Measurements from ENCODE around the gene PRM1. TPM values are rescaled to one million over a fixed set of nuclear protein-coding genes. Genes with fewer than 3 reads are reported as not detected.

Gene PRM1
- total RNA-seq, 4 donors from 2014 or later = not detected

- no peaks in the 10 kb centered on the region for H3K36me3 ChIP-seq
- intact Hi-C loops (cut with DNase I) = no loop called here
- no peak for TF ChIP-seq CTCF (IDR thresholded peaks at IDR 0.05)
- TF ChIP-seq POLR2A (IDR thresholded peaks at IDR 0.05) = no peak
- H3K9me3 ChIP-seq = no peaks in the 10 kb centered on the region
- DNase-seq = no peak
- WGBS, 2 donors = 68 to 94% methylated on average over 6 of the region's 9 CpGs
- H3K27me3 ChIP-seq = no peaks in the 10 kb centered on the region
- no peak overlapping the region for H3K27ac ChIP-seq
- peaks cover 0 to 16% (median 11%) of the 10 kb centered on the region in 3 donors for H3K4me1 ChIP-seq
- no peak overlapping the region for H3K4me3 ChIP-seq
These were observed 32.6 kb upstream of the PRM1 start for GRCh38 chr16:11313493-11314308.

GRCh38 chr16:11312718-11313492 lies 31.8 kb upstream of the PRM1 start:
- no peak for TF ChIP-seq POLR2A (IDR thresholded peaks at IDR 0.05)
- TF ChIP-seq CTCF (IDR thresholded peaks at IDR 0.05) = no peak
- Histone ChIP-seq H3K27me3 (no peaks in the 10 kb centered on the region), H3K36me3 (no peaks in the 10 kb centered on the region), H3K27ac (peak overlapping the region in 1 of 4 donors; percentile 5), H3K4me1 (peaks cover 0 to 16% (median 11%) of the 10 kb centered on the region in 3 donors), H3K4me3 (peak overlapping the region in 1 of 4 donors; percentile 23), H3K9me3 (no peaks in the 10 kb centered on the region)
- intact Hi-C loops (cut with DNase I) = no loop called here
- no peak for DNase-seq
- 49 to 58% methylated on average over 6 to 7 of the region's 8 CpGs for WGBS, 2 donors

GRCh38 chr16:11310997-11311561 lies 29.9 kb upstream of the PRM1 start:
- intact Hi-C loops (cut with DNase I) = no loop called here
- Histone ChIP-seq H3K4me1 (peaks cover 0 to 22% (median 11%) of the 10 kb centered on the region in 3 donors), H3K9me3 (no peaks in the 10 kb centered on the region), H3K27ac (peak overlapping the region in 1 of 4 donors; percentile 61), H3K27me3 (no peaks in the 10 kb centered on the region), H3K36me3 (no peaks in the 10 kb centered on the region), H3K4me3 (no peak overlapping the region)
- 56 to 75% methylated on average over 8 of the region's 10 CpGs for WGBS, 2 donors
- no peak for TF ChIP-seq CTCF (IDR thresholded peaks at IDR 0.05)
- DNase-seq = no peak

- peak overlapping the region in 1 of 4 donors; percentile 61 for H3K27ac ChIP-seq
These were observed 29.5 kb upstream of the PRM1 start for GRCh38 chr16:11310634-11310977.

More at GRCh38 chr16:11310634-11310977, 29.5 kb upstream of the PRM1 start:
- H3K27me3 ChIP-seq = no peaks in the 10 kb centered on the region
- no peak for TF ChIP-seq POLR2A (IDR thresholded peaks at IDR 0.05)
- TF ChIP-seq CTCF (IDR thresholded peaks at IDR 0.05) = no peak
- H3K36me3 ChIP-seq = no peaks in the 10 kb centered on the region
- intact Hi-C loops (cut with DNase I) = no loop called here
- H3K4me3 ChIP-seq = no peak overlapping the region
- no peaks in the 10 kb centered on the region for H3K9me3 ChIP-seq
- peaks cover 0 to 22% (median 11%) of the 10 kb centered on the region in 3 donors for H3K4me1 ChIP-seq
- 76 to 83% methylated on average over 2 to 3 of the region's 3 CpGs for WGBS, 2 donors
- DNase-seq = no peak
